Mesendoderm (in vitro differentiated cells): ENCODE results near the gene SEC14L2.

ENCODE experiments used
- DNase-seq: peaks from one replicate; pipeline ENCODE4 v3.0.0; 2013
- H2AK5ac ChIP-seq: 2 replicates; pipeline ENCODE4 v1.6.1; 2013; ENCODE audit warnings: low read length, inconsistent platforms
- H2BK120ac ChIP-seq: 2 replicates; pipeline ENCODE4 v1.6.1; 2013; ENCODE audit warnings: low read depth, mild to moderate bottlenecking, low read length, moderate library complexity, mixed read lengths
- H2BK15ac ChIP-seq: replicated peaks from 2 replicates; pipeline ENCODE4 v1.6.1; 2013; ENCODE audit warnings: low read depth, mild to moderate bottlenecking, moderate library complexity
- H2BK5ac ChIP-seq: 2 replicates; pipeline ENCODE4 v1.6.1; 2013; ENCODE audit warnings: low read length, inconsistent platforms
- H3K18ac ChIP-seq: 2 replicates; pipeline ENCODE4 v1.6.1; 2013; ENCODE audit warnings: mild to moderate bottlenecking, low read length, mixed read lengths
- H3K23ac ChIP-seq: one replicate; pipeline ENCODE4 v1.6.1; 2013; ENCODE audit warnings: low read length
- H3K27ac ChIP-seq: 2 replicates; pipeline ENCODE4 v1.5.1; 2013; ENCODE audit warnings: low read depth, mild to moderate bottlenecking, inconsistent platforms, low read length, moderate library complexity
- H3K27me3 ChIP-seq: 2 replicates; pipeline ENCODE4 v1.6.1; 2013; ENCODE audit warnings: low read length, control low read depth, mild to moderate bottlenecking, inconsistent platforms; ENCODE audit not compliant: insufficient read depth, poor library complexity
- H3K36me3 ChIP-seq: 2 replicates; pipeline ENCODE4 v1.6.1; 2013; ENCODE audit warnings: low read length, inconsistent platforms; ENCODE audit not compliant: control insufficient read depth, insufficient read depth
- H3K4ac ChIP-seq: one replicate; pipeline ENCODE4 v1.6.1; 2013; ENCODE audit warnings: low read depth, mild to moderate bottlenecking, low read length, moderate library complexity
- H3K4me1 ChIP-seq: 2 replicates; pipeline ENCODE4 v1.6.1; 2013; ENCODE audit warnings: low read depth, low read length, inconsistent platforms; ENCODE audit not compliant: control insufficient read depth
- H3K4me2 ChIP-seq: 2 replicates; pipeline ENCODE4 v1.6.1; 2013; ENCODE audit warnings: low read length
- H3K4me3 ChIP-seq: 2 replicates; pipeline ENCODE4 v1.5.1; 2013; ENCODE audit warnings: mild to moderate bottlenecking, low read length
- H3K56ac ChIP-seq: one replicate; pipeline ENCODE4 v1.6.1; 2013; ENCODE audit warnings: low read length
- H3K79me1 ChIP-seq: 2 replicates; pipeline ENCODE4 v1.6.1; 2013; ENCODE audit warnings: low read length, inconsistent platforms
- H3K79me2 ChIP-seq: 2 replicates; pipeline ENCODE4 v1.6.1; 2013; ENCODE audit warnings: mild to moderate bottlenecking, low read length; ENCODE audit not compliant: control insufficient read depth, insufficient read depth
- H3K9ac ChIP-seq: 2 replicates; pipeline ENCODE4 v1.6.1; 2013; ENCODE audit warnings: low read length, inconsistent platforms
- H4K5ac ChIP-seq: one replicate; pipeline ENCODE4 v1.6.1; 2013; ENCODE audit warnings: low read length
- H4K8ac ChIP-seq: one replicate; pipeline ENCODE4 v1.6.1; 2013; ENCODE audit warnings: low read depth, mild to moderate bottlenecking, control low read depth, low read length, moderate library complexity
- WGBS: extraction: QIAGEN DNeasy Blood & Tissue Kit; methylation state at CpG from one replicate; pipeline ENCODE4 v1.1.7; 2013; ENCODE audit warnings: low lambda C conversion rate, missing lambda C conversion rate; ENCODE audit not compliant: insufficient coverage; ENCODE audit errors: extremely low coverage; 5-methylcytosine and 5-hydroxymethylcytosine counted together

The SEC14L2 gene

GRCh38 chr22:30386960-30387827 is 9.6 kb upstream of the SEC14L2 start, which contains the start of gene RNF215:
RNF215 (minus strand) TSS chr22:30387411; CDS start chr22:30387313, 98 bp downstream.
- WGBS: no CpG with 5 or more reads among the region's 95 CpGs
- H3K79me1 ChIP-seq: no peaks in the 10 kb centered on the region

GRCh38 chr22:30390974-30391691 is 5.7 kb upstream of the SEC14L2 start:
- Histone ChIP-seq H3K79me1 (no peaks in the 10 kb centered on the region), H4K8ac (no peak overlapping the region), H3K9ac (no peak overlapping the region), H3K56ac (peak overlapping the region; percentile 62), H2BK120ac (no peak overlapping the region), H3K4me1 (peaks cover 2% of the 10 kb centered on the region), H3K4me2 (no peak overlapping the region), H3K23ac (no peak overlapping the region), H2BK5ac (no peak overlapping the region), H3K27ac (no peak overlapping the region), H3K79me2 (no peaks in the 10 kb centered on the region), H3K4ac (no peak overlapping the region), H2AK5ac (peak overlapping the region; percentile 95), H4K5ac (no peak overlapping the region), H3K18ac (no peak overlapping the region), H3K36me3 (no peaks in the 10 kb centered on the region), H2BK15ac (no peak overlapping the region), H3K27me3 (no peaks in the 10 kb centered on the region), H3K4me3 (no peak overlapping the region)
- no CpG with 5 or more reads among the region's 5 CpGs for WGBS
- DNase-seq: peak; percentile 86

More at GRCh38 chr22:30386960-30387827, 9.6 kb upstream of the SEC14L2 start, which contains the start of gene RNF215:
- Histone ChIP-seq H3K79me2 (no peaks in the 10 kb centered on the region), H3K23ac (no peak within 1 kb of the TSS), H3K27me3 (no peaks in the 10 kb centered on the region), H3K4me2 (peak within 1 kb of the TSS; percentile 68), H2BK15ac (no peak within 1 kb of the TSS), H3K9ac (peak within 1 kb of the TSS; percentile 84), H2BK5ac (no peak within 1 kb of the TSS), H4K5ac (no peak within 1 kb of the TSS), H3K56ac (peak within 1 kb of the TSS; percentile 84), H3K4me3 (peak within 1 kb of the TSS; percentile 66), H3K4me1 (no peaks in the 10 kb centered on the region), H3K4ac (peak within 1 kb of the TSS; percentile 73), H2BK120ac (no peak within 1 kb of the TSS), H4K8ac (no peak within 1 kb of the TSS), H2AK5ac (no peak within 1 kb of the TSS), H3K18ac (peak within 1 kb of the TSS; percentile 87), H3K36me3 (no peaks in the 10 kb centered on the region), H3K27ac (no peak within 1 kb of the TSS)
- peak; percentile 93 for DNase-seq

- no peaks in the 10 kb centered on the region for H3K27me3 ChIP-seq
- no peak overlapping the region for H2BK15ac ChIP-seq
- WGBS: no CpG with 5 or more reads among the region's 9 CpGs
- H3K4me1 ChIP-seq: peaks cover 5% of the 10 kb centered on the region
- H3K4ac ChIP-seq: no peak overlapping the region
- peak overlapping the region; percentile 7 for H3K18ac ChIP-seq
- H3K4me3 ChIP-seq: no peak overlapping the region
- H3K27ac ChIP-seq: no peak overlapping the region
- no peak overlapping the region for H2BK5ac ChIP-seq
- H4K5ac ChIP-seq: no peak overlapping the region
- no peak overlapping the region for H3K4me2 ChIP-seq
- no peaks in the 10 kb centered on the region for H3K36me3 ChIP-seq
- H3K9ac ChIP-seq: no peak overlapping the region
- H3K79me2 ChIP-seq: no peaks in the 10 kb centered on the region
- H3K56ac ChIP-seq: peak overlapping the region; percentile 52
- no peak overlapping the region for H2BK120ac ChIP-seq
- H4K8ac ChIP-seq: no peak overlapping the region
- H2AK5ac ChIP-seq: no peak overlapping the region
- DNase-seq: peak; percentile 37
- no peak overlapping the region for H3K23ac ChIP-seq
- H3K79me1 ChIP-seq: no peaks in the 10 kb centered on the region
Measured at GRCh38 chr22:30392661-30393321, 4.0 kb upstream of the SEC14L2 start.

- no peaks in the 10 kb centered on the region for H3K36me3 ChIP-seq
- H3K4me3 ChIP-seq: no peak overlapping the region
- no peak overlapping the region for H4K5ac ChIP-seq
- no CpG with 5 or more reads among the region's 7 CpGs for WGBS
- H3K79me1 ChIP-seq: no peaks in the 10 kb centered on the region
- H3K79me2 ChIP-seq: no peaks in the 10 kb centered on the region
- H3K4ac ChIP-seq: no peak overlapping the region
- no peaks in the 10 kb centered on the region for H3K27me3 ChIP-seq
- no peak overlapping the region for H3K9ac ChIP-seq
- H3K18ac ChIP-seq: no peak overlapping the region
- peaks cover 9% of the 10 kb centered on the region for H3K4me1 ChIP-seq
- H2BK15ac ChIP-seq: no peak overlapping the region
- no peak for DNase-seq
- H3K27ac ChIP-seq: no peak overlapping the region
- no peak overlapping the region for H4K8ac ChIP-seq
- no peak overlapping the region for H2BK5ac ChIP-seq
- no peak overlapping the region for H3K4me2 ChIP-seq
- peak overlapping the region; percentile 34 for H2AK5ac ChIP-seq
- no peak overlapping the region for H2BK120ac ChIP-seq
- H3K23ac ChIP-seq: no peak overlapping the region
- H3K56ac ChIP-seq: peak overlapping the region; percentile 52
Measured at GRCh38 chr22:30393322-30393680, 3.5 kb upstream of the SEC14L2 start.

- no peak overlapping the region for H3K27ac ChIP-seq
- WGBS: no CpG with 5 or more reads among the region's 3 CpGs
Measured at GRCh38 chr22:30393885-30394284, 2.9 kb upstream of the SEC14L2 start.

More at GRCh38 chr22:30393885-30394284, 2.9 kb upstream of the SEC14L2 start:
- Histone ChIP-seq H3K56ac (no peak overlapping the region), H3K4ac (no peak overlapping the region), H3K4me1 (peaks cover 11% of the 10 kb centered on the region), H4K5ac (no peak overlapping the region), H3K23ac (no peak overlapping the region), H3K18ac (no peak overlapping the region), H2BK120ac (no peak overlapping the region), H2BK5ac (no peak overlapping the region), H3K79me2 (no peaks in the 10 kb centered on the region), H2AK5ac (no peak overlapping the region), H3K79me1 (no peaks in the 10 kb centered on the region), H3K4me2 (no peak overlapping the region), H3K4me3 (no peak overlapping the region), H3K36me3 (no peaks in the 10 kb centered on the region), H2BK15ac (no peak overlapping the region), H3K27me3 (no peaks in the 10 kb centered on the region), H3K9ac (no peak overlapping the region), H4K8ac (no peak overlapping the region)
- DNase-seq: no peak
